Activated B cell treated with CpG ODN at 0.5 μM for 24 hours (primary cell): ENCODE measurements around the gene RBM14. TPM values are rescaled to one million over a fixed set of nuclear protein-coding genes. Genes with fewer than 3 reads are reported as not detected.
"Not testable (repeated sequence)": the region's sequence is repeated elsewhere in the genome, so short reads cannot be mapped to it uniquely, and the experiment has no call there.

ENCODE experiments used
- ATAC-seq: fragments of 200-7000 bp; cut with Tn5 transposase; one replicate; pipeline ENCODE4 v1.10.0; 2021; ENCODE audit warnings: low read depth, mild to moderate bottlenecking, moderate library complexity
- CTCF ChIA-PET: fragments of 350-600 bp; sonication (Branson Sonifier 250); formaldehyde crosslinking; loops from one replicate; lab custom pipeline; 2021; ENCODE audit warnings: antibody characterized with exemption; lab: Charles Lee
- POLR2A ChIA-PET: fragments of 350-600 bp; sonication (Branson Sonifier 250); formaldehyde crosslinking; loops from one replicate; lab custom pipeline; 2021; ENCODE audit warnings: antibody characterized with exemption; lab: Charles Lee
- DNase-seq: peaks from one replicate; pipeline ENCODE4 v3.0.0; 2022
- H3K27ac Mint-ChIP-seq: one replicate; pipeline ENCODE4 v1.8.0; 2020; ENCODE audit warnings: mixed read lengths
- H3K27me3 Mint-ChIP-seq: one replicate; pipeline ENCODE4 v1.8.0; 2021; ENCODE audit warnings: mixed read lengths
- H3K36me3 Mint-ChIP-seq: one replicate; pipeline ENCODE4 v1.8.0; 2021; ENCODE audit warnings: low read depth, mixed read lengths
- H3K4me1 Mint-ChIP-seq: one replicate; pipeline ENCODE4 v1.8.0; 2021; ENCODE audit warnings: mixed read lengths
- H3K4me3 Mint-ChIP-seq: one replicate; pipeline ENCODE4 v1.8.0; 2020; ENCODE audit warnings: mild to moderate bottlenecking, mixed read lengths
- H3K9me3 Mint-ChIP-seq: one replicate; pipeline ENCODE4 v1.8.0; 2020; ENCODE audit warnings: mixed read lengths
- CTCF ChIP-seq: fragments of 200-600 bp; IDR thresholded peaks from one replicate; pipeline ENCODE4 v1.8.0; 2022; ENCODE audit warnings: antibody characterized with exemption, mild to moderate bottlenecking
- intact Hi-C: fragments of 100-400 bp; cut with micrococcal nuclease; formaldehyde crosslinking; loops from one replicate; pipeline ENCODE4 v1.15.1; 2024
- total RNA-seq: library from RNA; stranded (reverse); gene quantifications from 2 replicates; pipeline ENCODE4 v1.2.3, GENCODE V29; 2022

Gene RBM14
- total RNA-seq, 1 donor from 2014 or later, result 160 TPM

GRCh38 chr11:66570079-66570849 is 46.2 kb upstream of the RBM14 start:
- Mint-ChIP-seq H3K27me3 (peaks cover 22% of the 10 kb centered on the region), H3K4me3 (no peak overlapping the region), H3K36me3 (no peaks in the 10 kb centered on the region), H3K9me3 (no peaks in the 10 kb centered on the region), H3K4me1 (peaks cover 13% of the 10 kb centered on the region), H3K27ac (no peak overlapping the region)
- TF ChIP-seq CTCF, result no peak
- no peak for DNase-seq
- CTCF ChIA-PET, result no interaction called here
- intact Hi-C loops, result no loop called here
- POLR2A ChIA-PET, result interaction anchor here (1.1 kb wide), 1 partner anchor 108 kb away, joined by 5 read pairs; the partner anchor contains the start of gene RBM4B
- ATAC-seq, result no peak

- POLR2A ChIA-PET, result no interaction called here
- H3K36me3 Mint-ChIP-seq, result no peaks in the 10 kb centered on the region
- H3K4me3 Mint-ChIP-seq, result no peak overlapping the region
- no peaks in the 10 kb centered on the region for H3K9me3 Mint-ChIP-seq
- no peak for TF ChIP-seq CTCF
- DNase-seq (no peak), ATAC-seq (no peak)
- intact Hi-C loops, result no loop called here
- H3K27ac Mint-ChIP-seq, result no peak overlapping the region
- peaks cover 13% of the 10 kb centered on the region for H3K4me1 Mint-ChIP-seq
- CTCF ChIA-PET, result no interaction called here
- peaks cover 27% of the 10 kb centered on the region for H3K27me3 Mint-ChIP-seq
These were observed 45.6 kb upstream of the RBM14 start for GRCh38 chr11:66570850-66571180.

GRCh38 chr11:66579017-66579606 is 37.3 kb upstream of the RBM14 start:
- CTCF ChIA-PET, result interaction anchor here (0.9 to 5.8 kb wide), 13 partner anchors 12 to 265 kb away, joined by 3 to 186 read pairs (median 4); partner anchors contain the start of genes CCDC87, RBM4B and ZDHHC24
- H3K4me3 Mint-ChIP-seq, result no peak overlapping the region
- peaks cover 13% of the 10 kb centered on the region for H3K27me3 Mint-ChIP-seq
- no peak overlapping the region for H3K27ac Mint-ChIP-seq
- H3K36me3 Mint-ChIP-seq, result no peaks in the 10 kb centered on the region
- POLR2A ChIA-PET, result interaction anchor here (1.1 to 3.4 kb wide), 5 partner anchors 12 to 99 kb away, joined by 3 to 52 read pairs (median 5); partner anchors contain the start of genes RBM14, RBM4 and RBM4B
- ATAC-seq, result peak; percentile 88
- peaks cover 9% of the 10 kb centered on the region for H3K9me3 Mint-ChIP-seq
- intact Hi-C loops, result loop anchor here (1.0 kb wide), 5 partner anchors 32 to 255 kb away; partner anchors contain the start of gene RBM4
- peaks cover 7% of the 10 kb centered on the region for H3K4me1 Mint-ChIP-seq
- peak; percentile 42 for TF ChIP-seq CTCF
- DNase-seq, result peak; percentile 76

GRCh38 chr11:66580803-66581202 is 35.6 kb upstream of the RBM14 start:
- Mint-ChIP-seq H3K4me1 (peaks cover 7% of the 10 kb centered on the region), H3K27ac (no peak overlapping the region), H3K4me3 (no peak overlapping the region), H3K27me3 (peaks cover 2% of the 10 kb centered on the region), H3K36me3 (no peaks in the 10 kb centered on the region), H3K9me3 (peaks cover 9% of the 10 kb centered on the region)
- ATAC-seq, result no peak
- ChIA-PET POLR2A (interaction anchor here (0.5 to 3.4 kb wide), 3 partner anchors 56 to 97 kb away, joined by 3 to 52 read pairs (median 5); partner anchors contain the start of genes RBM4 and RBM4B), CTCF (interaction anchor here (0.9 to 5.8 kb wide), 4 partner anchors 9 to 98 kb away, joined by 3 to 186 read pairs (median 4); partner anchors contain the start of genes CTSF and RBM4B)
- intact Hi-C loops, result no loop called here
- no peak for DNase-seq
- no peak for TF ChIP-seq CTCF

GRCh38 chr11:66581261-66581660 is 35.2 kb upstream of the RBM14 start:
- CTCF ChIA-PET, result interaction anchor here (0.9 to 5.8 kb wide), 5 partner anchors 8 to 98 kb away, joined by 3 to 186 read pairs (median 4); partner anchors contain the start of genes CTSF and RBM4B
- TF ChIP-seq CTCF, result no peak
- H3K4me3 Mint-ChIP-seq, result no peak overlapping the region
- H3K27ac Mint-ChIP-seq, result no peak overlapping the region
- POLR2A ChIA-PET, result interaction anchor here (0.7 to 3.4 kb wide), 3 partner anchors 26 to 96 kb away, joined by 4 to 52 read pairs (median 5); partner anchors contain the start of genes RBM4 and RBM4B
- peaks cover 2% of the 10 kb centered on the region for H3K27me3 Mint-ChIP-seq
- no peaks in the 10 kb centered on the region for H3K36me3 Mint-ChIP-seq
- peaks cover 9% of the 10 kb centered on the region for H3K9me3 Mint-ChIP-seq
- DNase-seq (no peak), ATAC-seq (no peak)
- intact Hi-C loops, result no loop called here
- peaks cover 7% of the 10 kb centered on the region for H3K4me1 Mint-ChIP-seq

GRCh38 chr11:66582565-66583147 is 33.8 kb upstream of the RBM14 start:
- H3K9me3 Mint-ChIP-seq, H3K4me1 Mint-ChIP-seq, H3K27me3 Mint-ChIP-seq, POLR2A ChIA-PET, H3K36me3 Mint-ChIP-seq, ATAC-seq, intact Hi-C loops, H3K27ac Mint-ChIP-seq, DNase-seq, H3K4me3 Mint-ChIP-seq: not testable (repeated sequence)
- CTCF ChIA-PET, result interaction anchor here (1.5 to 5.8 kb wide), 2 partner anchors 96 kb away, joined by 5 to 186 read pairs; partner anchors contain the start of gene RBM4B

GRCh38 chr11:66585447-66585846 is 31.0 kb upstream of the RBM14 start:
- H3K4me3 Mint-ChIP-seq, H3K27me3 Mint-ChIP-seq, CTCF ChIA-PET, intact Hi-C loops, H3K4me1 Mint-ChIP-seq, H3K36me3 Mint-ChIP-seq, H3K27ac Mint-ChIP-seq, ATAC-seq, DNase-seq, H3K9me3 Mint-ChIP-seq: not testable (repeated sequence)
- POLR2A ChIA-PET, result interaction anchor here (0.6 kb wide), 1 partner anchor 31 kb away, joined by 4 read pairs; the partner anchor contains the start of gene RBM14
